Erythroblast (primary cell): ENCODE data around the gene APEX1.

Source experiments
- GATA1 ChIP-seq: IDR thresholded peaks from 2 replicates; pipeline ENCODE4 v1.6.1; 2011; ENCODE audit warnings: low read depth, mild to moderate bottlenecking, control low read depth, low read length, moderate library complexity
- POLR2A ChIP-seq: IDR thresholded peaks from 2 replicates; pipeline ENCODE4 v1.6.1; 2011; ENCODE audit warnings: mild to moderate bottlenecking, low read length

DNA sequence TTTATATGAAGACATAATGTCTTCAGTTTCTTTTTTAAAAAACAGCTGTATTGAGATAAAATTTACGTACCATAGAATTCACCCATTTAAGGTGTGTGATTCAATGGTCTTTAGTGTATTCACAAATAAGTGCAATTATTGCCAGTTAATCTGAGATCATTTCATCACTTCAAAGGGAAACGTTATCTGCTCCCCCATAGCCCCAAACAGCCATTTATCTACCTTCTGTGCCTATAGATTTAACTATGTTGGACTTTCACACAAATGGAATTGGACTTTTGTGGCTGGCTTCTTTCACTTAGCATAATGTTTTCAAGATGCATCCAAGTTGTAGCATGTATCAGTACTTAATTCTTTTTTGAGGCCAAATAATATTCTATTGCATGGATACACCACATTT is 23.9 kb downstream of the APEX1 start:
- peak; percentile 1 for TF ChIP-seq POLR2A
- TF ChIP-seq GATA1 = no peak
